NT2/D1 (cell line): ENCODE data around the gene RPS6KA2.

Experiments
- SUZ12 ChIP-seq: IDR thresholded peaks from 2 replicates; pipeline ENCODE4 v1.6.1; 2011; ENCODE audit not compliant: insufficient read length, insufficient read depth; ENCODE audit errors: extremely low read depth
- ZNF274 ChIP-seq: IDR thresholded peaks from 2 replicates; pipeline ENCODE4 v1.6.1; 2011; ENCODE audit warnings: mild to moderate bottlenecking, low read depth, low read length

- TF ChIP-seq ZNF274: no peak
- no peak for TF ChIP-seq SUZ12
These were observed 37.1 kb upstream of the RPS6KA2 start for GRCh38 chr6:166664135-166664534.
